Fibroblast of lung (primary cell): Measurements from ENCODE around the gene SPATA21.

Experiments used
- CTCF ChIP-seq, 2 donors: IDR thresholded peaks in 1 of 2; conservative IDR thresholded peaks in 1 of 2; 1 replicate in 1 of 2; 2 replicates in 1 of 2; pipeline ENCODE4 v1.5.1; 2011 to 2012; ENCODE audit warnings: low read length in 2 of 2, control low read depth in 1 of 2, inconsistent platforms in 1 of 2, low read depth in 1 of 2, mild to moderate bottlenecking in 1 of 2
- EZH2 ChIP-seq: IDR thresholded peaks from 2 replicates; pipeline ENCODE4 v1.5.1; 2012; ENCODE audit warnings: low read length, control low read depth, mild to moderate bottlenecking; ENCODE audit errors: missing control alignments

GRCh38 chr1:16392740-16393569 lies 44.3 kb downstream of the SPATA21 start:
- no peak for TF ChIP-seq CTCF (conservative IDR thresholded peaks at IDR 0.05 in 1 of 2, IDR thresholded peaks at IDR 0.05 in 1 of 2; ENCODE audit: low read depth in 1 of 2, low read length in 2 of 2)
- no peak for TF ChIP-seq EZH2
